Panc1 (cell line): ENCODE data around the gene SRMS.

Source experiments
- CTCF ChIP-seq: fragments of 450-650 bp; IDR thresholded peaks from 2 replicates; pipeline ENCODE4 v1.5.1; 2017; ENCODE audit warnings: mild to moderate bottlenecking
- POLR2AphosphoS5 ChIP-seq: IDR thresholded peaks from 2 replicates; pipeline ENCODE4 v1.6.1; 2012; ENCODE audit warnings: mild to moderate bottlenecking, low read depth, low read length, moderate library complexity
- REST ChIP-seq, 2 experiments: IDR thresholded peaks; 2 replicates each; pipeline ENCODE4 v1.6.1; 2011 to 2012; ENCODE audit warnings: low read depth in 2 of 2, control low read depth in 1 of 2, low read length in 1 of 2, mild to moderate bottlenecking in 1 of 2, moderate library complexity in 1 of 2; ENCODE audit not compliant: insufficient read depth in 1 of 2
- SIN3A ChIP-seq: IDR thresholded peaks from 2 replicates; pipeline ENCODE4 v1.6.1; 2012; ENCODE audit warnings: low read depth, mild to moderate bottlenecking, low read length, moderate library complexity, borderline replicate concordance; ENCODE audit not compliant: insufficient read depth

GRCh38 chr20:63507083-63507743, 40.3 kb downstream of the SRMS start:
- TF ChIP-seq CTCF (no peak), SIN3A (no peak), REST (IDR thresholded peaks at IDR 0.05; ENCODE audit: insufficient read depth in 1 of 2, low read depth in 2 of 2, low read length in 1 of 2) (no peak), POLR2AphosphoS5 (no peak)
